PFSK-1 (cell line): ENCODE data around the gene PTPRA.

Source experiments
- FOXP2 ChIP-seq: optimal IDR thresholded peaks from 2 replicates; pipeline ENCODE3; 2011; ENCODE audit warnings: borderline replicate concordance, control low read depth, inconsistent platforms; ENCODE audit not compliant: insufficient read depth; ENCODE audit errors: extremely low read length, extremely low read depth
- POLR2AphosphoS5 ChIP-seq: IDR thresholded peaks from 2 replicates; pipeline ENCODE4 v1.6.1; 2012; ENCODE audit warnings: low read depth, mild to moderate bottlenecking, control low read depth, low read length, moderate library complexity
- SIN3A ChIP-seq: IDR thresholded peaks from 2 replicates; pipeline ENCODE4 v1.6.1; 2012; ENCODE audit warnings: mild to moderate bottlenecking, low read length, moderate library complexity, borderline replicate concordance; ENCODE audit not compliant: insufficient read depth
- TAF1 ChIP-seq: IDR thresholded peaks from 2 replicates; pipeline ENCODE4 v1.6.1; 2012; ENCODE audit warnings: low read length, control low read depth, borderline replicate concordance; ENCODE audit not compliant: insufficient read depth
- TF ChIP-seq, protein P1 (sequence below), 2 experiments: IDR thresholded peaks; 2 replicates each; pipeline versions ENCODE4 v1.6.1 to v1.8.0; 2011 to 2012; ENCODE audit warnings: low read depth in 2 of 2, low read length in 2 of 2, control low read depth in 1 of 2, inconsistent platforms in 1 of 2, mild to moderate bottlenecking in 1 of 2, moderate library complexity in 1 of 2; ENCODE audit not compliant: insufficient read depth in 1 of 2

PTPRA gene

DNA sequence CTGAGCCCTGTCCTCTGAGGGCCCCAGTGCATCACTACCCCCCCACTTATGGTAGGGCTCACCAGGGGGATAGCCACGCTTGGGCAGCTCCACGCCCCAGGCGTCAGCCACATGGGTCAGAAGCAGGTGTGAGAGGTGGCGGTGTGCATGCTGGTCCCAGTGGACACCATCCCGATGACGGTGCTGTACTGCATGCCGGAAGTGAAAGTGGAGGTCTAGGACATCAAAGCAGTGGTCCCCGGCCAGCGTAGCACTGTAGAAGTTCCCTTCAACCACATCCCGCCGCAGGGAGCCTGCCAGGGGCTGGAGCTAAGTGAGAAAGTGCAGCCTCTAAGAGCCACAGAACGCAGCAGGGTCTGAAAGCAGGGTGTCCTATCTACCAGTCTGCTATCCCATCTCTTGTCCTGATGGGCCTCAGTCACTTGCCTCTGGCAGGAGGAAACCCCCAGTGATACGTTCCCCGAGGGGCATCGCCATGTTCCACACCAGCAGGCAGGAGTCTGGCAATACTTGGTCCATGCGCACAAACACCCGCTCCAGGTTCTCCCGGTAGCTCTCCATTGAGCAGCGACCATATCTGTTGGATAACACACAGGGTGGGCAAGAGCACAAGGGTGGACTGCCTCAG is 35.0 kb upstream of the PTPRA start:
- TF ChIP-seq FOXP2: no peak
- no peak for TF ChIP-seq POLR2AphosphoS5
- no peak for TF ChIP-seq SIN3A
- TF ChIP-seq TAF1: no peak
- TF ChIP-seq, protein P1, sequence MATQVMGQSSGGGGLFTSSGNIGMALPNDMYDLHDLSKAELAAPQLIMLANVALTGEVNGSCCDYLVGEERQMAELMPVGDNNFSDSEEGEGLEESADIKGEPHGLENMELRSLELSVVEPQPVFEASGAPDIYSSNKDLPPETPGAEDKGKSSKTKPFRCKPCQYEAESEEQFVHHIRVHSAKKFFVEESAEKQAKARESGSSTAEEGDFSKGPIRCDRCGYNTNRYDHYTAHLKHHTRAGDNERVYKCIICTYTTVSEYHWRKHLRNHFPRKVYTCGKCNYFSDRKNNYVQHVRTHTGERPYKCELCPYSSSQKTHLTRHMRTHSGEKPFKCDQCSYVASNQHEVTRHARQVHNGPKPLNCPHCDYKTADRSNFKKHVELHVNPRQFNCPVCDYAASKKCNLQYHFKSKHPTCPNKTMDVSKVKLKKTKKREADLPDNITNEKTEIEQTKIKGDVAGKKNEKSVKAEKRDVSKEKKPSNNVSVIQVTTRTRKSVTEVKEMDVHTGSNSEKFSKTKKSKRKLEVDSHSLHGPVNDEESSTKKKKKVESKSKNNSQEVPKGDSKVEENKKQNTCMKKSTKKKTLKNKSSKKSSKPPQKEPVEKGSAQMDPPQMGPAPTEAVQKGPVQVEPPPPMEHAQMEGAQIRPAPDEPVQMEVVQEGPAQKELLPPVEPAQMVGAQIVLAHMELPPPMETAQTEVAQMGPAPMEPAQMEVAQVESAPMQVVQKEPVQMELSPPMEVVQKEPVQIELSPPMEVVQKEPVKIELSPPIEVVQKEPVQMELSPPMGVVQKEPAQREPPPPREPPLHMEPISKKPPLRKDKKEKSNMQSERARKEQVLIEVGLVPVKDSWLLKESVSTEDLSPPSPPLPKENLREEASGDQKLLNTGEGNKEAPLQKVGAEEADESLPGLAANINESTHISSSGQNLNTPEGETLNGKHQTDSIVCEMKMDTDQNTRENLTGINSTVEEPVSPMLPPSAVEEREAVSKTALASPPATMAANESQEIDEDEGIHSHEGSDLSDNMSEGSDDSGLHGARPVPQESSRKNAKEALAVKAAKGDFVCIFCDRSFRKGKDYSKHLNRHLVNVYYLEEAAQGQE (IDR thresholded peaks at IDR 0.05; ENCODE audit: insufficient read depth in 1 of 2, low read depth in 2 of 2, low read length in 2 of 2): no peak

DNA sequence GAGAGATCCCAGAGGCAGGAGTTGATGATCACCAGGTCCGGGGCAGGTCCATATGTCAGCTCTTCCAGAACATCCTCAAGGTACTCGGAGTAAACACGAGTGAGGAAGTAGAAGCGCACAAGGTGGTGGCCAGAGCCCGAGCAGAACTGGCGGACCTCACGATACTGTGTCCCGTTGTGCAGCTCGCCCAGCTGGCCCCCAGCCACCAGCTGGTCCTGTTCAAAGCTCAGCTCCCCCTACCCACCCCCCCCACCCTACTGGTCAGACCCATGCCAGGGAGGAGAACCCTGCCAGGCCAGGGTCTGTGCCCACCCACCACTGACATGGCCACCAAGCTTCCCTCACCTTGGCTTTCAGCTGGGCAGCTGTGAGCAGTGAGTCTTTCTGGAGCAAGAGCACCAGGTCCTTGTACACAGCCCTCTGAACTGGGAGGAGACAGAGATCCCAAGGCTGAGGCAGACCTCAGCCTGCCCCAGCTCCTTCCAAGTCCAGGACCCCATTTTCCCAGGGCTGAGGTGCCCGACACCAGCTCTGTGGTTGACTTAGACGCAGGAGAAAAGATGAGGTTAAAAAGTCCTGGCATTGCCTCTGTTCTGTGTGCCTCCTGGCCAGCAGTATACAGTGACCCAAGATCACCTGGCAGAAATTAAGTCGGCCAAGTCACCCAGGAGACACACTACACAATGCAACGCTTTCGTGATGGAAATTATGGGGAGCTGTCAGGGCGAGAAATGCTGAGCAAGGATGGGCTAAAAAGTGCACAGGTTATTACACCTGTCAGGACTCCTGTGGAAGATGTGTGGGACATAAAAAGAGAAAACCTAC is 34.2 kb upstream of the PTPRA start:
- no peak for TF ChIP-seq SIN3A
- no peak for TF ChIP-seq FOXP2
- TF ChIP-seq TAF1: no peak
- TF ChIP-seq, protein P1 (IDR thresholded peaks at IDR 0.05; ENCODE audit: insufficient read depth in 1 of 2, low read depth in 2 of 2, low read length in 2 of 2): no peak
- TF ChIP-seq POLR2AphosphoS5: no peak

DNA sequence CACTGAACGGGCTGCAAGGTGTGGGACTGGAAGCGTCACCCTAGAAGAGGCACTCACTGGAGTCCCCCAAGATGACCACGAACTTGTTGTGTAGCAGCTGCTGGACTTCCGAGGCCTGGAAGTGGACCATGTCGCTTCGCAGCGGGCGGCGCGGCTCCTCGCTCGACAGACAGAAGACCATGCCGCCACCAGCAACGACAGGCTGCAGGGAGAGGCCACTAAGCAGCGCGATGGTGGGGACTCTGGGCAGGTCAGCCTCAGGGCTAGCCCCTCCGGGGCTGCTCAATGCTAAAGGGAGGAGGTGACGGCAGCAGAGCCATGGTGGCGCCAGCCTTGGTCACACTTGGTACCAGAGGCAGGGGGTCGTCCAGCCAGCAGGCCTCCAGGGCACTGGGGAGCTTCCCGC is 33.5 kb upstream of the PTPRA start:
- TF ChIP-seq FOXP2 (no peak), POLR2AphosphoS5 (no peak), TAF1 (no peak), SIN3A (no peak)
- TF ChIP-seq, protein P1 (IDR thresholded peaks at IDR 0.05; ENCODE audit: insufficient read depth in 1 of 2, low read depth in 2 of 2, low read length in 2 of 2): no peak

DNA sequence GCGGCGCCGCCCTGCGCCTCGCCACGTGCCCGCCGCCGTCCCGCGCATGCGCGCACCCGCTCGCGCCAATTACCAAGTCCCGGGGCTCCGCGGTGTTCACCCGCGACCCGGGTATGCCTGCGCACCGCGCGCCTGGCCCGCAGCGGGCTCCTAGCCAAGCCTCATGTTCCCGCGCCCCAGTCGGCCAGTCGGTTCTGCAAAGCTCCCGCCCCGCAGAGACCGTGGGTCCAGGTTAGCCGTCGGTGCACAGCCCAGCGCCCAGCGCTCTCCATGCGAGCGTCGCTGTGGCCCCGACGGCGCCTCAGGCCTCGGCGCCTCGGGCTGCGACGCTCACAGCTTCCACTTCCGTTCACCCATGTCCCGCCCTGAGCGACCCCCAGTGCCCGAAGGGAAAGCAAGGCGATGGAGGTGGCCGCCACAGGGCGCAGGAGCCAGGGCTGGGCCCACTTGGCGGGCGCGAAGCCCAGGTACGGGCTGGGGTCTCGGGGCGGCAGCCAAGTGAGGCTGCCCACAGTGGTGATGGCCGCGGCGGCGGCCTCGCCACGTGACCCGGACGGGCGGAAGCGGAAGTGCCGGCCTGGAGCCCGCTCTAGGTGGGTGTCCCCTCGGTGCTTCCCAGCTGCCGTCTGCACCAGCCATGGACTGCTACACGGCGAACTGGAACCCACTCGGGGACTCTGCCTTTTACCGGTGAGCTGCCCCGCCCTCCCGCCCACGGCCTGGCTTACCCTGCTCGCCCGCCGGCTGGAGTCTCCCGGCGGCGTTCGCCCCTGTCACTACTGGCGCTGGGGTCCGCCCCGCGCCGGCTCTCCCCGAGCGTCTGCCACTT is 32.9 kb upstream of the PTPRA start, which contains the start of the genes PCED1A and VPS16:
PCED1A (minus strand) TSS at position 518 of the 829 bp plus-strand sequence. CDS start 743 bp downstream, outside the sequence.
VPS16 (plus strand) TSS at position 608 of the 829 bp plus-strand sequence; CDS start at position 638, 30 bp downstream.
- no peak for TF ChIP-seq FOXP2
- peak; percentile 71; the same call in 1 of the 2 replicates for TF ChIP-seq POLR2AphosphoS5
- peak; percentile 85 for TF ChIP-seq TAF1
- TF ChIP-seq, protein P1 (IDR thresholded peaks at IDR 0.05; ENCODE audit: insufficient read depth in 1 of 2, low read depth in 2 of 2, low read length in 2 of 2): no peak
- peak; percentile 91; the same call in 1 of the 2 replicates for TF ChIP-seq SIN3A
